Adrenal gland (tissue), 5 donors: ENCODE results near the gene ORAI2.

ENCODE experiments used
- POLR2A ChIP-seq, 2 donors: fragments of 450-650 bp; IDR thresholded peaks; one replicate each; pipeline ENCODE4 v1.6.1; 2017; ENCODE audit warnings: antibody characterized with exemption in 2 of 2, mild to moderate bottlenecking in 2 of 2, moderate library complexity in 1 of 2
- TF ChIP-seq, protein P1 (sequence below), 6 experiments: fragments of 450-650 bp in 4 of 6; fragments of 200-600 bp in 2 of 6; sonication (generic) in 1 of 6; IDR thresholded peaks; 1 replicate in 5 of 6; 2 replicates in 1 of 6; pipeline versions ENCODE4 v1.5.1 to v1.8.0; 2016 to 2021; ENCODE audit warnings: antibody characterized with exemption in 6 of 6, mild to moderate bottlenecking in 2 of 6, moderate library complexity in 1 of 6
- donor health status: DM: no; HTN: no; CAD: no.

DNA sequence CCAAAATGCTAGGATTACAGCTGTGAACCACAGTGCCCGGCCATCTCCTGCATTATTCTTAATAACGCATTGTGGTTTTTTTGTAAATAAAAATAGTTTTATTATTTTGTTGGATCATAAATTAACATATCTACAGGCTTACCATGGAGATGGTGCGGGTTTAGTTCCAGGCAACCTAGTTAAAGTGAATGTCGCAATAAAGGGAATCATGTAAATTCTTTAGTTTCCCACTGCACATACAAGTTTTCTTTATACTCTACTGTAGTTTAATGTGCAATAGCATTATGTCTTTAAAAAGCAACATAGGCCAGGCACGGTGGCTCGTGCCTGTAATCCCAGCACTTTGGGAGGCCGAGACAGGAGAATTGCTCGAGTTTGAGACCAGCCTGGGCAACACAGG is 34.8 kb upstream of the ORAI2 start:
- TF ChIP-seq, protein P1, sequence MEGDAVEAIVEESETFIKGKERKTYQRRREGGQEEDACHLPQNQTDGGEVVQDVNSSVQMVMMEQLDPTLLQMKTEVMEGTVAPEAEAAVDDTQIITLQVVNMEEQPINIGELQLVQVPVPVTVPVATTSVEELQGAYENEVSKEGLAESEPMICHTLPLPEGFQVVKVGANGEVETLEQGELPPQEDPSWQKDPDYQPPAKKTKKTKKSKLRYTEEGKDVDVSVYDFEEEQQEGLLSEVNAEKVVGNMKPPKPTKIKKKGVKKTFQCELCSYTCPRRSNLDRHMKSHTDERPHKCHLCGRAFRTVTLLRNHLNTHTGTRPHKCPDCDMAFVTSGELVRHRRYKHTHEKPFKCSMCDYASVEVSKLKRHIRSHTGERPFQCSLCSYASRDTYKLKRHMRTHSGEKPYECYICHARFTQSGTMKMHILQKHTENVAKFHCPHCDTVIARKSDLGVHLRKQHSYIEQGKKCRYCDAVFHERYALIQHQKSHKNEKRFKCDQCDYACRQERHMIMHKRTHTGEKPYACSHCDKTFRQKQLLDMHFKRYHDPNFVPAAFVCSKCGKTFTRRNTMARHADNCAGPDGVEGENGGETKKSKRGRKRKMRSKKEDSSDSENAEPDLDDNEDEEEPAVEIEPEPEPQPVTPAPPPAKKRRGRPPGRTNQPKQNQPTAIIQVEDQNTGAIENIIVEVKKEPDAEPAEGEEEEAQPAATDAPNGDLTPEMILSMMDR (IDR thresholded peaks at IDR 0.05), result no peak
- no peak for TF ChIP-seq POLR2A (IDR thresholded peaks at IDR 0.05)
